ENCODE measurements around the gene AVP.

DNA sequence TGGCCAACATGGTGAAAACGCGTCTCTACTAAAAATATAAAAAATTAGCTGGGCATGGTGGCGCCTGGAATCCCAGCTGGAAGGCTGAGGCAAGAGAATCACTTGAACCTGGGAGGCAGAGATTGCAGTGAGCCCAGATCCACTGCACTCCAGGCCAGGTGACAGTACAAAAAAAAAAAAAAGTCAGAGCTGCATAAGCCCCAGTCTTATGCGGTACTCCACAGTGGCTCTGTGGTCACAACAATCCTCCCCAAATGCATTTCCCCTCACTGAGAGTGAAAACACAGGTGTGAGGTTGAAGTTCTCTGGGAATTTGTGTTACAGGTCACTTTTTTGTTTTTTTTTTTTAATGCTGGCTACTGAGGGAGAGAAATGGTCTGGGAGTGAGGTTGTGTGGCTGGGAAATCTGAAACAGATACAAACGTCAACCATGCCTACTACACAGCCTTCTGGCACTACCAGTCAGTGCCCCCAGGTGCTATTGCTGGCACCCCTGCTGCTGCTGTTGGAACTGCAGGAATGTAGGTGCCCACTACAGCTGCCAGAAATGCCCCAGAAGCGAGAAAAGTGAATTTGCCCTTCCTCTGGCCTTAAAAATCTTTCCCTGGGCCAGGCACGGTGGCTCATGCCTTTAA lies 33.0 kb downstream of the AVP start:
- TF ChIP-seq NFE2L2 (IDR thresholded peaks at IDR 0.05; ENCODE audit: low read length) (no peak), NBN (conservative IDR thresholded peaks at IDR 0.05) (no peak), FIP1L1 (IDR thresholded peaks at IDR 0.05; ENCODE audit: borderline replicate concordance, insufficient read depth, low read depth, low read length) (no peak), ARNT (IDR thresholded peaks at IDR 0.05) (no peak)

All from HepG2 (cell line).